Upper lobe of right lung (tissue), 1 donor: ENCODE data around the gene VCY. TPM values are rescaled to one million over a fixed set of nuclear protein-coding genes. Genes with fewer than 3 reads are reported as not detected.
"Not testable (repeated sequence)": the region's sequence is repeated elsewhere in the genome, so short reads cannot be mapped to it uniquely, and the experiment has no call there.

Experiments used
- ATAC-seq: fragments of 200-7000 bp; cut with Tn5 transposase; one replicate; pipeline ENCODE4 v1.9.1; 2020; ENCODE audit warnings: mild to moderate bottlenecking, moderate library complexity
- DNase-seq: peaks from one replicate; pipeline ENCODE4 v3.0.0-alpha.2; 2020
- H3K27ac ChIP-seq: fragments of 200-600 bp; one replicate; pipeline ENCODE4 v1.8.0; 2022
- H3K27me3 ChIP-seq: fragments of 200-600 bp; one replicate; pipeline ENCODE4 v1.8.0; 2022; ENCODE audit warnings: mild to moderate bottlenecking
- H3K36me3 ChIP-seq: fragments of 200-600 bp; one replicate; pipeline ENCODE4 v1.8.0; 2022
- H3K4me1 ChIP-seq: fragments of 200-600 bp; one replicate; pipeline ENCODE4 v1.8.0; 2022
- H3K4me3 ChIP-seq: fragments of 200-600 bp; one replicate; pipeline ENCODE4 v1.8.0; 2022; ENCODE audit warnings: mild to moderate bottlenecking
- H3K9me3 ChIP-seq: fragments of 200-600 bp; one replicate; pipeline ENCODE4 v1.8.0; 2022
- intact Hi-C: fragments of 100-400 bp; cut with DNase I; formaldehyde crosslinking; loops from one replicate; pipeline ENCODE4 v1.11.0; 2022
- long read RNA-seq: library from polyadenylated mRNA; unstranded; transcript quantifications from one replicate; pipeline ENCODE4 v2.0.0, GENCODE V29; 2021
- total RNA-seq: library from RNA; stranded (reverse); fragmentation: NEBNext Ultra II Directional; extraction: Animal tissue kit (Norgen Biotek cat#: 25700); gene quantifications from one replicate; pipeline ENCODE4 v1.2.1, GENCODE V29; 2021
- donor health status: DM: no; HTN: yes; CAD: no; lungs with severe emphysema.

VCY gene
- total RNA-seq = not detected
- long read RNA-seq = 0 reads

DNA sequence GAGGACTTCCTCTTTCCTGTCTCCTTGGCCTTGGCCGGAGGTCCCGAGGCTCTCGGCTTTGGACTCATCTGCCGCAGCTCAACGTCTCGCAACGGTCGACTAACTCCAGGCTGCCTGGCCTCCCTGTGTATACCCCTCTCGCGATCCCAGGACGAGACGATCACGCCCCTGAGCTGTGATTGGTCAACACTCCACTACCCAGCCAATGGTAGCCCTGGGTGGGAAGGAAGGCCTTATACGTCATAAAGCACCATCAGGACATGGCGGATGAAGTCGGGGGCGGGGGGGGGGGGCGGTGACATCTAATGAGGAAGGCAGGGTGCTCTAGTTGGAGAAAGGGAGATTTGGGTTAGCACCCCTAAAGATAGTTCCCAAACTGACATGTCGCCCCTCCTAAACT lies at the start of gene VCY:
TSS of gene VCY (minus strand) at position 101 of the 400 bp plus-strand sequence. CDS start at position 68, 33 bp downstream.
- H3K27me3 ChIP-seq, H3K4me1 ChIP-seq, H3K9me3 ChIP-seq, H3K36me3 ChIP-seq, ATAC-seq, H3K4me3 ChIP-seq, intact Hi-C loops, DNase-seq, H3K27ac ChIP-seq: not testable (repeated sequence)

GRCh38 chrY:14030395-14030794 lies 44.1 kb upstream of the VCY start:
- H3K4me3 ChIP-seq, intact Hi-C loops, H3K27ac ChIP-seq, H3K36me3 ChIP-seq, H3K9me3 ChIP-seq, H3K27me3 ChIP-seq, H3K4me1 ChIP-seq, ATAC-seq, DNase-seq: not testable (repeated sequence)

- intact Hi-C loops, H3K4me3 ChIP-seq, ATAC-seq, H3K4me1 ChIP-seq, H3K27me3 ChIP-seq, H3K9me3 ChIP-seq, H3K27ac ChIP-seq, H3K36me3 ChIP-seq, DNase-seq: not testable (repeated sequence)
Measured at GRCh38 chrY:14011916-14012315, 25.6 kb upstream of the VCY start.

DNA sequence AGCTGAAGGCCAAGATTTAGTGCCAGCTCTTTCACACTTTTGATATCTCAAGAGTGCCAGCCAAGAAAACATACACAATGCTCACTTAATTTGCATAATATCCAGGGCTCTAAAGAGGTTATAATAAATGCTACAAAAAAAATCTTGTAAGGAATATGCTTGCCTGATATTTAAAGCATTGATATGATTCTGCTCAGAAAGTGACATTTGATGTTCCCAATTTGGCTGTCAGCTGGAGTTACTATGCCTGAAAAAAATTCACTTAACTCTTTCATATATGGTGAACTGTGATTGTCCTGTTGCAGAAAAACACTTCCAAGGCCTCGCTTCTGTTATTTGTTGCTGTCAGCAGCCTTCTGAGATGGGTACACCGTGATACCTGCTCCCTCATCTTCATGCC lies 43.9 kb downstream of the VCY start:
- intact Hi-C loops, H3K9me3 ChIP-seq, H3K36me3 ChIP-seq, ATAC-seq, H3K4me3 ChIP-seq, H3K27me3 ChIP-seq, H3K4me1 ChIP-seq, DNase-seq, H3K27ac ChIP-seq: not testable (repeated sequence)

Other genes starting within 250 kb of the VCY start
- not detected for gene VCY1B, start 69.8 kb upstream of the VCY start, total RNA-seq